Measurements from ENCODE around the gene ROGDI. TPM values are rescaled to one million over a fixed set of nuclear protein-coding genes. Genes with fewer than 3 reads are reported as not detected.
A peak's percentile ranks its signal among the peaks of the same experiment; 100 is the strongest.

Gene ROGDI
- total and polyA plus RNA-seq, 9 of the 15 experiments (the other 6 are each of a cell fraction or from before 2014, with no cell fraction given), result 0.97 to 37.3 (median 16.5) TPM

GRCh38 chr16:4800290-4801041 is 2.0 kb downstream of the ROGDI start:
- H3K9me1 ChIP-seq (ENCODE audit: control insufficient read depth, insufficient read depth, low read length), result no peaks in the 10 kb centered on the region
- H4K20me1 ChIP-seq (replicated peaks; ENCODE audit: control insufficient read depth, insufficient read depth, low read length), result no peaks in the 10 kb centered on the region; the same call in 1 of the 2 replicates
- H3K9ac ChIP-seq (ENCODE audit: insufficient read depth in 1 of 2, low read depth in 2 of 2, low read length in 2 of 2), result peak overlapping the region in 1 of 2 experiments; percentile 89; a peak in 2 of 4 replicates
- POLR2A ChIA-PET, result interaction anchor here (1.2 kb wide), 1 partner anchor 34 kb away, joined by 4 read pairs; the partner anchor contains the start of gene ZNF500
- intact Hi-C loops (cut with micrococcal nuclease), result loop anchor here (5.0 kb wide), 1 partner anchor 83 kb away; no protein-coding TSS in a partner anchor
- peaks cover 35 to 74% of the 10 kb centered on the region in 2 experiments for H3K4me1 ChIP-seq (replicated peaks in 1 of 2; ENCODE audit: control insufficient read depth in 2 of 2, insufficient read depth in 2 of 2, low read length in 2 of 2)
- DNase-seq (ENCODE audit: extremely low read depth in 1 of 4, low spot score in 3 of 4), result peak in 3 of 4 experiments; percentile 44 to 65 (median 49)
- FAIRE-seq, result peak; percentile 68
- BruUV-seq (replicated peaks), result no TSS peak
- no peak overlapping the region; the same call in 1 of the 2 replicates for H3K4me2 ChIP-seq (ENCODE audit: insufficient read depth, low read length)
- no peak overlapping the region for H2AFZ ChIP-seq (ENCODE audit: low read depth, low read length)
- peaks cover 6% of the 10 kb centered on the region; the same call in 2 of the 3 replicates for H3K79me2 ChIP-seq (ENCODE audit: control insufficient read depth, insufficient read depth, low read length)
- H3K27me3 ChIP-seq (ENCODE audit: control insufficient read depth in 2 of 2, insufficient read depth in 2 of 2, low read length in 2 of 2), result no peaks in the 10 kb centered on the region
- peaks cover 31% of the 10 kb centered on the region; the same call in 2 of the 3 replicates for H3K36me3 ChIP-seq (ENCODE audit: control insufficient read depth, insufficient read depth, low read length)
- H3K27ac ChIP-seq (ENCODE audit: extremely low read depth, low read depth, low read length), result no peak overlapping the region
- WGBS (ENCODE audit: insufficient coverage, low coverage, missing lambda C conversion rate), result 62% methylated on average over 15 of the region's 17 CpGs
- H3K4me3 ChIP-seq, result no peak overlapping the region
- CTCF ChIA-PET (ENCODE audit: low intra/inter-chr PET ratio), result no interaction called here
- in situ Hi-C loops (cut with MboI), result no loop called here
- ATAC-seq, result no peak
- no peaks in the 10 kb centered on the region for H3K9me3 ChIP-seq (replicated peaks; ENCODE audit: control insufficient read depth, insufficient read depth, low read depth, low read length)
- TF ChIP-seq ZFX (CRISPR knock-in tag; IDR thresholded peaks at IDR 0.05), result peak; percentile 39
- TF ChIP-seq GABPA (tag; conservative IDR thresholded peaks at IDR 0.05; ENCODE audit: low read depth), result peak; percentile 75
- TF ChIP-seq, protein P1, sequence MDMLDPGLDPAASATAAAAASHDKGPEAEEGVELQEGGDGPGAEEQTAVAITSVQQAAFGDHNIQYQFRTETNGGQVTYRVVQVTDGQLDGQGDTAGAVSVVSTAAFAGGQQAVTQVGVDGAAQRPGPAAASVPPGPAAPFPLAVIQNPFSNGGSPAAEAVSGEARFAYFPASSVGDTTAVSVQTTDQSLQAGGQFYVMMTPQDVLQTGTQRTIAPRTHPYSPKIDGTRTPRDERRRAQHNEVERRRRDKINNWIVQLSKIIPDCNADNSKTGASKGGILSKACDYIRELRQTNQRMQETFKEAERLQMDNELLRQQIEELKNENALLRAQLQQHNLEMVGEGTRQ (CRISPR knock-in tag; IDR thresholded peaks at IDR 0.05), result 0 out of 2 replicates have a peak, but pooled peaks have one; percentile 2
- TF ChIP-seq NR2C1 (IDR thresholded peaks at IDR 0.05), result peak; percentile 54; the same call in 1 of the 2 replicates
- TF ChIP-seq NR2C1 (tag; IDR thresholded peaks at IDR 0.05), result peak; percentile 63
- peak; percentile 31; the same call in 1 of the 2 replicates for TF ChIP-seq PHF8 (IDR thresholded peaks at IDR 0.05; ENCODE audit: borderline replicate concordance, low read length)
- TF ChIP-seq, protein P2, sequence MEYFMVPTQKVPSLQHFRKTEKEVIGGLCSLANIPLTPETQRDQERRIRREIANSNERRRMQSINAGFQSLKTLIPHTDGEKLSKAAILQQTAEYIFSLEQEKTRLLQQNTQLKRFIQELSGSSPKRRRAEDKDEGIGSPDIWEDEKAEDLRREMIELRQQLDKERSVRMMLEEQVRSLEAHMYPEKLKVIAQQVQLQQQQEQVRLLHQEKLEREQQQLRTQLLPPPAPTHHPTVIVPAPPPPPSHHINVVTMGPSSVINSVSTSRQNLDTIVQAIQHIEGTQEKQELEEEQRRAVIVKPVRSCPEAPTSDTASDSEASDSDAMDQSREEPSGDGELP (CRISPR knock-in tag; IDR thresholded peaks at IDR 0.05; ENCODE audit: borderline replicate concordance), result peak; percentile 70
- TF ChIP-seq POLR2G (IDR thresholded peaks at IDR 0.05; ENCODE audit: low read depth, low read length), result 0 out of 2 replicates have a peak, but pooled peaks have one; percentile 31

All from K562 (cell line).